Kidney glomerular epithelial cell (primary cell): ENCODE results near the gene VGLL4.
A peak's percentile ranks its signal among the peaks of the same experiment; 100 is the strongest.
"Not testable (repeated sequence)": the region's sequence is repeated elsewhere in the genome, so short reads cannot be mapped to it uniquely, and the experiment has no call there.

Source experiments
- DNase-seq: peaks from one replicate; lab custom pipeline; 2025; lab: John Stamatoyannopoulos, UW

Gene VGLL4

GRCh38 chr3:11532931-11533391 lies 110.8 kb downstream of the VGLL4 start:
- DNase-seq: peak; percentile 44

GRCh38 chr3:11530153-11530721 lies 113.5 kb downstream of the VGLL4 start:
- DNase-seq: peak; percentile 51

- no peak for DNase-seq
Measured at GRCh38 chr3:11529281-11529680, 114.4 kb downstream of the VGLL4 start.

- DNase-seq: not testable (repeated sequence)
Measured at GRCh38 chr3:11526121-11526520, 117.6 kb downstream of the VGLL4 start.

GRCh38 chr3:11523572-11524101 lies 120.1 kb downstream of the VGLL4 start:
- no peak for DNase-seq

- DNase-seq: no peak
Measured at GRCh38 chr3:11522953-11523571, 120.7 kb downstream of the VGLL4 start.

- no peak for DNase-seq
Measured at GRCh38 chr3:11522398-11522715, 121.4 kb downstream of the VGLL4 start.

- DNase-seq: no peak
Measured at GRCh38 chr3:11521167-11521566, 122.5 kb downstream of the VGLL4 start.

- no peak for DNase-seq
Measured at GRCh38 chr3:11517601-11518000, 126.1 kb downstream of the VGLL4 start.

GRCh38 chr3:11514191-11514821 lies 129.4 kb downstream of the VGLL4 start:
- DNase-seq: peak; percentile 23

GRCh38 chr3:11513817-11514135 lies 129.9 kb downstream of the VGLL4 start:
- no peak for DNase-seq

GRCh38 chr3:11513125-11513816 lies 130.4 kb downstream of the VGLL4 start:
- DNase-seq: not testable (repeated sequence)

GRCh38 chr3:11511606-11512005 lies 132.1 kb downstream of the VGLL4 start:
- not testable (repeated sequence) for DNase-seq

GRCh38 chr3:11510356-11510755 lies 133.4 kb downstream of the VGLL4 start:
- no peak for DNase-seq

- no peak for DNase-seq
Measured at GRCh38 chr3:11510001-11510340, 133.7 kb downstream of the VGLL4 start.

GRCh38 chr3:11509173-11510000 lies 134.3 kb downstream of the VGLL4 start:
- DNase-seq: peak; percentile 47

- no peak for DNase-seq
Measured at GRCh38 chr3:11508346-11509172, 135.2 kb downstream of the VGLL4 start.

GRCh38 chr3:11507719-11508118 lies 136.0 kb downstream of the VGLL4 start:
- no peak for DNase-seq
